ENCODE results near the gene NUDT17.

- TF ChIP-seq EZH2 (IDR thresholded peaks at IDR 0.05), result no peak
- no peak for TF ChIP-seq POLR2AphosphoS5 (IDR thresholded peaks at IDR 0.05; ENCODE audit: borderline replicate concordance, low read depth, low read length)
These were observed 41.4 kb downstream of the NUDT17 start for GRCh38 chr1:145886816-145887215.
